ENCODE results near the gene LTBP3. TPM values are rescaled to one million over a fixed set of nuclear protein-coding genes. Genes with fewer than 3 reads are reported as not detected.

The LTBP3 gene
- total and polyA plus RNA-seq, 9 of the 15 experiments (the other 6 are each of a cell fraction or from before 2014, with no cell fraction given) = 0.06 to 20.5 (median 4.8) TPM

DNA sequence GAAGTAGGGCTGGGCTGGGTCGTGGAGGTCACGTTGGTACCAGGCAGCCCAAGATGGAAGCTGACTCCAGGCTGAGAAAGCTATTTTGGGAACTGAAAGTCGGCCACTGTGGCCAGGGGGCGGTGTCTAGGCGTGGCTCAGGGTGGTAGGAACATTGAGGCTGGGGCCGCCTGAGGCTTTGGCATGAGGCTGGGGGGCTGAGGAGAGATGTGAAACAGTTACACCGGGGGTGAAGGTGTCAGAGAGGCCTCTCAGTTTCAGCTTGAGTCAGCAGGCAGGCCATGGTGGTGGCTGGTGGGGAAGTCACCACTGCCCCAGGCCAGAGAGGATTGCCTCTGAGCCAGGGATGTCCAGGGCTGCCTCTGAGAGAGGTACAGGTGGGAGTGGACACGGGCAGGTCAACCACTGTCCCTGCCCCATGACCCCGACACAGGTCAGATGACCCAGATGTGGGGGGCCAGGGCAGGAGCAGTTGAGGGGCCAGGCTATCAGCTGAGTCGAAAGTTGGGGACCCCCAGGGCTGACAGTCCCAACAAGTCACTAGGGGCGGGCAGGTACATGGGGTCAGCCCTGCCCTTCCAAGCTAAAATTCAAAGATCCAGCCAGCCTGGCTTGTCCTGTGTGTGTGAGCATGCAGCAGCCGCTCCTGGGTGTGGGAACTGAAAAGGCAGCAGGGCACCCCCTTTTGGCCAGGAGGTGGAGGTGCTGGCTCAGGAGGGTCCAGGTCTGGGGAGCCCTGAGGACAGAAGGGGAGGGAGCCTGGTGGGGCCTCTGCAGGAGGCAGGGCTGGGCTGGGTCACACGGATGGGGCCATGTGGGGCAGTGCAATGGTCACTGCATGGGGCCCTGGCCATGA, 30.3 kb upstream of the LTBP3 start:
- Histone ChIP-seq H3K4me2 (ENCODE audit: insufficient read depth, low read length) (no peak overlapping the region), H2AFZ (ENCODE audit: low read depth, low read length) (0 out of 2 replicates have a peak overlapping the region, but pooled peaks have one; percentile 40), H3K27me3 (ENCODE audit: control insufficient read depth in 2 of 2, insufficient read depth in 2 of 2, low read length in 2 of 2) (no peaks in the 10 kb centered on the region), H3K9me1 (ENCODE audit: control insufficient read depth, insufficient read depth, low read length) (peaks cover 4% of the 10 kb centered on the region), H3K4me3 (no peak overlapping the region), H4K20me1 (replicated peaks; ENCODE audit: control insufficient read depth, insufficient read depth, low read length) (0 out of 2 replicates have a peak, but pooled peaks cover 4% of the 10 kb centered on the region), H3K9ac (ENCODE audit: insufficient read depth in 1 of 2, low read depth in 2 of 2, low read length in 2 of 2) (peak overlapping the region; percentile 24 to 81; a peak in 3 of 4 replicates), H3K27ac (ENCODE audit: extremely low read depth, low read depth, low read length) (peak overlapping the region; percentile 31; the same call in 1 of the 3 replicates), H3K4me1 (replicated peaks in 1 of 2; ENCODE audit: control insufficient read depth in 2 of 2, insufficient read depth in 2 of 2, low read length in 2 of 2) (peaks cover 16 to 70% of the 10 kb centered on the region in 2 experiments), H3K9me3 (replicated peaks; ENCODE audit: control insufficient read depth, insufficient read depth, low read depth, low read length) (no peaks in the 10 kb centered on the region), H3K79me2 (ENCODE audit: control insufficient read depth, insufficient read depth, low read length) (peaks cover 3% of the 10 kb centered on the region; the same call in 1 of the 3 replicates), H3K36me3 (ENCODE audit: control insufficient read depth, insufficient read depth, low read length) (peaks cover 63% of the 10 kb centered on the region; the same call in 2 of the 3 replicates)
- intact Hi-C loops (cut with micrococcal nuclease) (loop anchor here (1.0 to 5.0 kb wide), 2 partner anchors 14 to 46 kb away; no protein-coding TSS in a partner anchor), in situ Hi-C loops (cut with MboI) (no loop called here)
- 40% methylated on average over 12 of the region's 13 CpGs for WGBS (ENCODE audit: insufficient coverage, low coverage, missing lambda C conversion rate)
- ATAC-seq (peak; percentile 97), FAIRE-seq (peak; percentile 84), DNase-seq (ENCODE audit: extremely low read depth in 1 of 4, low spot score in 3 of 4) (peak; percentile 66 to 84 (median 77))
- BruUV-seq (replicated peaks) = no TSS peak
- CTCF ChIA-PET (ENCODE audit: low intra/inter-chr PET ratio) = interaction anchor here (0.6 to 1.0 kb wide), 3 partner anchors 48 to 479 kb away, joined by 3 to 4 read pairs (median 3); no protein-coding TSS in a partner anchor
- POLR2A ChIA-PET = interaction anchor here (0.8 to 2.4 kb wide), 8 partner anchors 9 to 89 kb away, joined by 3 to 8 read pairs (median 4); partner anchors contain the start of genes MALAT1 and ZNRD2
- peak; percentile 12 for TF ChIP-seq NEUROD1 (IDR thresholded peaks at IDR 0.05; ENCODE audit: borderline replicate concordance, low read depth, low read length, partially characterized antibody)
- TF ChIP-seq, protein P1, sequence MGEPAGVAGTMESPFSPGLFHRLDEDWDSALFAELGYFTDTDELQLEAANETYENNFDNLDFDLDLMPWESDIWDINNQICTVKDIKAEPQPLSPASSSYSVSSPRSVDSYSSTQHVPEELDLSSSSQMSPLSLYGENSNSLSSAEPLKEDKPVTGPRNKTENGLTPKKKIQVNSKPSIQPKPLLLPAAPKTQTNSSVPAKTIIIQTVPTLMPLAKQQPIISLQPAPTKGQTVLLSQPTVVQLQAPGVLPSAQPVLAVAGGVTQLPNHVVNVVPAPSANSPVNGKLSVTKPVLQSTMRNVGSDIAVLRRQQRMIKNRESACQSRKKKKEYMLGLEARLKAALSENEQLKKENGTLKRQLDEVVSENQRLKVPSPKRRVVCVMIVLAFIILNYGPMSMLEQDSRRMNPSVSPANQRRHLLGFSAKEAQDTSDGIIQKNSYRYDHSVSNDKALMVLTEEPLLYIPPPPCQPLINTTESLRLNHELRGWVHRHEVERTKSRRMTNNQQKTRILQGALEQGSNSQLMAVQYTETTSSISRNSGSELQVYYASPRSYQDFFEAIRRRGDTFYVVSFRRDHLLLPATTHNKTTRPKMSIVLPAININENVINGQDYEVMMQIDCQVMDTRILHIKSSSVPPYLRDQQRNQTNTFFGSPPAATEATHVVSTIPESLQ (CRISPR knock-in tag; IDR thresholded peaks at IDR 0.05) = no peak
- TF ChIP-seq, protein P2, sequence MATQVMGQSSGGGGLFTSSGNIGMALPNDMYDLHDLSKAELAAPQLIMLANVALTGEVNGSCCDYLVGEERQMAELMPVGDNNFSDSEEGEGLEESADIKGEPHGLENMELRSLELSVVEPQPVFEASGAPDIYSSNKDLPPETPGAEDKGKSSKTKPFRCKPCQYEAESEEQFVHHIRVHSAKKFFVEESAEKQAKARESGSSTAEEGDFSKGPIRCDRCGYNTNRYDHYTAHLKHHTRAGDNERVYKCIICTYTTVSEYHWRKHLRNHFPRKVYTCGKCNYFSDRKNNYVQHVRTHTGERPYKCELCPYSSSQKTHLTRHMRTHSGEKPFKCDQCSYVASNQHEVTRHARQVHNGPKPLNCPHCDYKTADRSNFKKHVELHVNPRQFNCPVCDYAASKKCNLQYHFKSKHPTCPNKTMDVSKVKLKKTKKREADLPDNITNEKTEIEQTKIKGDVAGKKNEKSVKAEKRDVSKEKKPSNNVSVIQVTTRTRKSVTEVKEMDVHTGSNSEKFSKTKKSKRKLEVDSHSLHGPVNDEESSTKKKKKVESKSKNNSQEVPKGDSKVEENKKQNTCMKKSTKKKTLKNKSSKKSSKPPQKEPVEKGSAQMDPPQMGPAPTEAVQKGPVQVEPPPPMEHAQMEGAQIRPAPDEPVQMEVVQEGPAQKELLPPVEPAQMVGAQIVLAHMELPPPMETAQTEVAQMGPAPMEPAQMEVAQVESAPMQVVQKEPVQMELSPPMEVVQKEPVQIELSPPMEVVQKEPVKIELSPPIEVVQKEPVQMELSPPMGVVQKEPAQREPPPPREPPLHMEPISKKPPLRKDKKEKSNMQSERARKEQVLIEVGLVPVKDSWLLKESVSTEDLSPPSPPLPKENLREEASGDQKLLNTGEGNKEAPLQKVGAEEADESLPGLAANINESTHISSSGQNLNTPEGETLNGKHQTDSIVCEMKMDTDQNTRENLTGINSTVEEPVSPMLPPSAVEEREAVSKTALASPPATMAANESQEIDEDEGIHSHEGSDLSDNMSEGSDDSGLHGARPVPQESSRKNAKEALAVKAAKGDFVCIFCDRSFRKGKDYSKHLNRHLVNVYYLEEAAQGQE (IDR thresholded peaks at IDR 0.05; ENCODE audit: borderline replicate concordance) = peak; percentile 58
- TF ChIP-seq, protein P2 (CRISPR knock-in tag; IDR thresholded peaks at IDR 0.05; ENCODE audit: low read depth) = no peak
- TF ChIP-seq, protein P3, sequence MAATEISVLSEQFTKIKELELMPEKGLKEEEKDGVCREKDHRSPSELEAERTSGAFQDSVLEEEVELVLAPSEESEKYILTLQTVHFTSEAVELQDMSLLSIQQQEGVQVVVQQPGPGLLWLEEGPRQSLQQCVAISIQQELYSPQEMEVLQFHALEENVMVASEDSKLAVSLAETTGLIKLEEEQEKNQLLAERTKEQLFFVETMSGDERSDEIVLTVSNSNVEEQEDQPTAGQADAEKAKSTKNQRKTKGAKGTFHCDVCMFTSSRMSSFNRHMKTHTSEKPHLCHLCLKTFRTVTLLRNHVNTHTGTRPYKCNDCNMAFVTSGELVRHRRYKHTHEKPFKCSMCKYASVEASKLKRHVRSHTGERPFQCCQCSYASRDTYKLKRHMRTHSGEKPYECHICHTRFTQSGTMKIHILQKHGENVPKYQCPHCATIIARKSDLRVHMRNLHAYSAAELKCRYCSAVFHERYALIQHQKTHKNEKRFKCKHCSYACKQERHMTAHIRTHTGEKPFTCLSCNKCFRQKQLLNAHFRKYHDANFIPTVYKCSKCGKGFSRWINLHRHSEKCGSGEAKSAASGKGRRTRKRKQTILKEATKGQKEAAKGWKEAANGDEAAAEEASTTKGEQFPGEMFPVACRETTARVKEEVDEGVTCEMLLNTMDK (IDR thresholded peaks at IDR 0.05; ENCODE audit: borderline replicate concordance, insufficient read depth, low read depth, low read length, poor library complexity, severe bottlenecking) = peak; percentile 16
